GM12892 (cell line): ENCODE measurements around the gene GNAQ.

Source experiments
- POLR2A ChIP-seq: IDR thresholded peaks from 2 replicates; pipeline ENCODE4 v1.6.1; 2011; ENCODE audit warnings: low read depth, low read length, control low read depth
- POLR2AphosphoS5 ChIP-seq: IDR thresholded peaks from 2 replicates; pipeline ENCODE4 v1.6.1; 2011; ENCODE audit warnings: low read depth, low read length, control low read depth
- TAF1 ChIP-seq: IDR thresholded peaks from 2 replicates; pipeline ENCODE4 v1.6.1; 2011; ENCODE audit warnings: low read depth, mild to moderate bottlenecking, control low read depth, low read length, borderline replicate concordance

GRCh38 chr9:77949751-77950436 lies 81.7 kb downstream of the GNAQ start:
- TF ChIP-seq POLR2A (no peak), POLR2AphosphoS5 (no peak), TAF1 (no peak)
